ENCODE results near the gene DLK1.

The DLK1 gene

DNA sequence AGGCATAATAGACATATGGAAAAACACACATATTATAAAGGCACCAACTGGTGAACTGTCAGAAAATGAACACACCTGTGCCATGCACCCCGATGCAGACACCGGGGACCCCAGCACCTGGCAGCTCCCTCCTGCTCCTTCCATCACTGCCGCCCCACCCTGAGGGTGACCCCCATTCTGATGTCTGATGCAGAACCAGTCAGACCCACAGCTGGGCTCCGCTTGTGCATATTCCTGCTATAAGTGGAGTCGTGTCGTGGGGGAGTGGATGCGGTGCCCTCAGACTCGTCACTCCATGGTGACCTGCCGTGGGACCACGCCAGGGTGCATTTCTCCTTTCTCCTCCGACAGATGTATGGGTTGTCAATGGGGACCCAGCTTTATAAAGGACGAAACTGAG lies 53.6 kb downstream of the DLK1 start:
- no peak for DNase-seq

DNA sequence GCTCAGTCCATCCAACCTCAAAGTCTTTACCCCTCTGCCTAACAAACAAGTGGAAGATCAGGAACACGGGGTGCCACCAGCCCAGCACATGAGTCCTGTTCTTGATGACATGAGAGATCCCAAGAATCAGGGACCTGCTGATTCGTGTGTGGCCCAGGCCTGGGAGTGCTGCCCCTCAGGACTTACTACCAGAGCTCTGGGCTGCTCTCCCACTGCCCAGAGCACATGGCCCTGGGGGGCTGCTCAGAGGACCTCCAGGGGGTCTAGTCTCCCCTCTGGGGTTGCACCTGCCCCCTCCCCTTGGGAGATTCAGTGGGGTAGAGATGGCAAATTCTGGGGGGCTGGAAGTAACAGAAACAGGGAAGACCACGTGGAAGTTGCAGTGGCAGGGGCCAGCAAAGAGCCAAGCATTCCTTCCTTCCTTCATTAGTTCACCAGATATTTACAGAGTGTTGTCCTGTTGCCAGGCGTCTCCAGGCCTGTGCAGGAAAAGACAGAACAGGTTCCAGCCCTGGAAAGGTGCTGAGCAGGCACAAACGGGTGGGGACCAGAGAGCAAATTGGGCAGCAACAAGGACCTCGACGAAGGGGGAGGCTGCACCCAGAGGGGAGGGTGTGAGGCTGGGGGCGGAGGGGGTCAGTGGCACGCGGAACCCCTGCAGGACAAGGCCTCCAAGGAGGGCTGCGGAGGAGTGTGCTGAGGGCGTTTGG lies 54.1 kb downstream of the DLK1 start:
- DNase-seq = no peak

GRCh38 chr14:100781952-100782351 lies 55.3 kb downstream of the DLK1 start:
- no peak for DNase-seq

DNA sequence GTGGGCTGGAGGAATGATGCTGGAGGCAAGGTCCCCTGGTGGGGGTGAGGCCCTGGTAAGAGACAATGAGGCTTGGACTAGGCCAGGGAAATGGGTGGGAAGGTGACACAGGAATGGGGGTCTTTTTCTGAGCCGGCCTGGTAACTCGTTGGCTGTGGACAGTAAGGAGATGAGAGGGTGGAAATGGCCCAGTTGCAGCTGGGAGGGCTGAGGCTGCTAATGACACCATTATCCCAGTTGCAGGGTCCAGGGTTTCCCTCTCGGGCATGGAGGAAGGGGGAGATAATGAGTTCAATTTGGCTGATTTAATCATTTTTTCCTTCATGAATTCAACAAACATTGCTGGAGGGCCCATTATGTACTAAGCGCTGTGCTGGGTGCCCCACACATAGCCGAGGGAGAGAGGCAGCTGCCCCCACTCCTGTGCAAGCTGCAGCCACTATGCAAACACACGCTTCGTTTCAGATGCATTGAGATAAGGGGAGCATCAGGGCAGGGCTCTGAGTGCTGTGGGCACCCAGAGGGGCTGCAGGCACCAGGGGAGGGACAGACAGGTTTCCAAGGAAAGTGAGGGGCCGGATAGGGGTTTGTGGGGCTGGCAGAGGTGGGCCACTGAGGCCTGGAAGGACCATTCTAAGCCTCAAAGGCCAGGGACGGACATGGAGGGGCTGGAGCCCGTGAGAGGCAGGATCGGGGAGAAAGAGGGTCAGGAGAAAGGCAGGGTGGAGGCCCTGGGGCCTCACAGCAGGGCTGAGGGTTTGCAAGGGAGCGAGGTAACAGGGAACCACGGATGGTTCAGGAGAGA lies 56.0 kb downstream of the DLK1 start:
- DNase-seq = no peak

- DNase-seq = peak; percentile 50
Observed at GRCh38 chr14:100783630-100784370, 57.1 kb downstream of the DLK1 start.

- DNase-seq = no peak
Observed at GRCh38 chr14:100784523-100785337, 58.0 kb downstream of the DLK1 start.

GRCh38 chr14:100785338-100785615 lies 58.6 kb downstream of the DLK1 start:
- no peak for DNase-seq

- DNase-seq = no peak
Observed at GRCh38 chr14:100785626-100786025, 58.9 kb downstream of the DLK1 start.

- peak; percentile 48 for DNase-seq
Observed at GRCh38 chr14:100786131-100786530, 59.4 kb downstream of the DLK1 start.

DNA sequence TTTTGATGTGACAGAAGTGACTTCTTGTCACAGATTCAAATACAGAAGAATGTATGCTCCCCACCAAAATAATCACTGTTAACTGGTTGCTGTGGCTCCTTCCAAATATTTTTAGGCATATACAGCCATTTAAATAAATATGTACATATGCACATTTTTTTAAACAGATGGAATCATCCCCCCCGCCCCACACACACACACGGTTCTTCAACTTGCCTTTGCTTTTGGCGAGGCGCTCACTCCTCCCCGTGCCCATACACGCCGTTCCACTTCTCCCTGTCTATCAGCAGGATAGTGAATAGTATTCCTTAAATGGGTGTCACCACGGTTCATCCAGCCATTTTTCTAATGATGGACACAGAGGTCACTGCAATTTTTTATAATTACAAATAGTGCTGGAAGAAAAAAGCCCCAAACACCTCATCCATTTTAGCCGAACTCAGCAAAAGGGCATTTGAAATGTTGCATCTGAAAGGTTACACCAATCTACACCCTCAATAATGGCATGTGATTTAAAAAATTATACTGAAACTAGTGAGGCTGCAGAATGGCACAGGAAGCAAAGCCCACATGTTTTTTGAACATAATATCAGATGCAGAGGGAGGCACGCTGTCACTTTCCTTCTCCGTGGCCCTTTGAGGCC lies 60.0 kb downstream of the DLK1 start:
- no peak for DNase-seq

- DNase-seq = no peak
Observed at GRCh38 chr14:100787659-100788058, 61.0 kb downstream of the DLK1 start.
